CD4-positive, alpha-beta T cell (primary cell): ENCODE measurements around the gene ADAMTSL1. TPM values are rescaled to one million over a fixed set of nuclear protein-coding genes. Genes with fewer than 3 reads are reported as not detected.

Experiments
- ATAC-seq: fragments of 200-7000 bp; cut with Tn5 transposase; one replicate; pipeline ENCODE4 v1.10.0; 2022; ENCODE audit warnings: mild to moderate bottlenecking; ENCODE audit not compliant: poor library complexity
- CTCF ChIA-PET: fragments of 350-600 bp; sonication (Branson Sonifier 250); formaldehyde crosslinking; loops from one replicate; lab custom pipeline; 2021; ENCODE audit warnings: antibody characterized with exemption, inconsistent platforms; lab: Charles Lee
- POLR2A ChIA-PET: fragments of 350-600 bp; sonication (Branson Sonifier 250); formaldehyde crosslinking; loops from one replicate; lab custom pipeline; 2021; ENCODE audit warnings: antibody characterized with exemption, inconsistent platforms; lab: Charles Lee
- DNase-seq, 14 experiments: peaks; one replicate each; pipeline ENCODE4 v3.0.0-alpha.2; 2013 to 2020; ENCODE audit warnings: mixed read lengths in 2 of 14
- H3K27ac ChIP-seq, 2 donors: one replicate each; pipeline versions ENCODE4 v1.5.1 to v1.7.0; 2013; ENCODE audit warnings: low read length in 2 of 2, low read depth in 1 of 2, mild to moderate bottlenecking in 1 of 2
- H3K27me3 ChIP-seq, 2 experiments: 1 replicate in 1 of 2; 2 replicates in 1 of 2; pipeline versions ENCODE4 v1.6.1 to v1.7.0; 2013; ENCODE audit warnings: low read length in 2 of 2, control low read depth in 1 of 2, mild to moderate bottlenecking in 1 of 2, moderate library complexity in 1 of 2; ENCODE audit not compliant: insufficient read depth in 2 of 2, control insufficient read depth in 1 of 2
- H3K36me3 ChIP-seq: one replicate; pipeline ENCODE4 v1.6.1; 2013; ENCODE audit warnings: low read length, control low read depth; ENCODE audit not compliant: insufficient read depth
- H3K4me1 ChIP-seq: one replicate; pipeline ENCODE4 v1.6.1; 2013; ENCODE audit warnings: low read length, control low read depth; ENCODE audit not compliant: insufficient read depth
- H3K4me3 ChIP-seq: one replicate; pipeline ENCODE4 v1.5.1; 2013; ENCODE audit warnings: mild to moderate bottlenecking, low read length, moderate library complexity
- H3K9me3 ChIP-seq, 2 experiments: 1 replicate in 1 of 2; 2 replicates in 1 of 2; pipeline versions ENCODE4 v1.6.1 to v1.7.0; 2013; ENCODE audit warnings: low read length in 2 of 2, mild to moderate bottlenecking in 2 of 2, control low read depth in 1 of 2, moderate library complexity in 1 of 2; ENCODE audit not compliant: control insufficient read depth in 1 of 2, insufficient read depth in 1 of 2
- H3K27ac Mint-ChIP-seq: one replicate; pipeline ENCODE4 v1.8.0; 2020; ENCODE audit warnings: mixed read lengths
- H3K27me3 Mint-ChIP-seq: one replicate; pipeline ENCODE4 v1.8.0; 2021; ENCODE audit warnings: mixed read lengths
- H3K36me3 Mint-ChIP-seq: one replicate; pipeline ENCODE4 v1.8.0; 2021; ENCODE audit warnings: low read depth, mixed read lengths
- H3K4me1 Mint-ChIP-seq: one replicate; pipeline ENCODE4 v1.8.0; 2021; ENCODE audit warnings: low read depth, mixed read lengths
- H3K4me3 Mint-ChIP-seq: one replicate; pipeline ENCODE4 v1.8.0; 2020; ENCODE audit warnings: mild to moderate bottlenecking, mixed read lengths
- H3K9me3 Mint-ChIP-seq: one replicate; pipeline ENCODE4 v1.8.0; 2020; ENCODE audit warnings: mixed read lengths
- CTCF ChIP-seq: fragments of 200-600 bp; IDR thresholded peaks from one replicate; pipeline ENCODE4 v1.8.0; 2022; ENCODE audit warnings: antibody characterized with exemption, mild to moderate bottlenecking
- intact Hi-C, 2 experiments: fragments of 100-400 bp; cut with DNase I in 1 of 2; cut with micrococcal nuclease in 1 of 2; formaldehyde crosslinking; loops; one replicate each; pipeline versions ENCODE4 v1.15.1 to v1.9.0; 2023 to 2025; cut with DNase I, micrococcal nuclease
- total RNA-seq, 174 experiments: library from RNA in 2 of 174; stranded (reverse) in 2 of 174; gene quantifications; one replicate each; pipeline ENCODE4 v1.2.3 and lab custom pipeline; 2021 to 2026

The ADAMTSL1 gene
- total RNA-seq, 2 experiments from 2014 or later = not detected

DNA sequence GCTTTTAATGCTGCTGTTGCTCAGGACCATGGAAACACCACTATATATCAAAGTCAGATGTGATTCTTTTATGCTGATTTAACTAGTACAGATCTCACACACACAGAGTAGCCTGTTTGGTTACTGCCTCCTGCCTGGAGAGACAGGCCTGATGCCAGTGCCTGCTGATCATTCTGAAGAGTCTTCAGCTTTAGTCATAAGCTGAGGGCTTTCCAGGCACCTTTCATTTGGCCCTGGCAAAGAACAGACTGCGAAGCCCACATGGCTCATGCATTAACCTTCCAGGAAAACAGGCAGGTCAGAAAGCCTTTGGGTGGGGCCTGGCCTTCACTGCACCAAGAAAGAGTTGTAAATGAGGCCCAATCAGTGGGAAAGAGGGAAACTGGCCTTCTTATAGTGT, 414.3 kb downstream of the ADAMTSL1 start:
- no peak for TF ChIP-seq CTCF
- no peak for ATAC-seq
- no peaks in the 10 kb centered on the region for H3K27me3 ChIP-seq
- no peaks in the 10 kb centered on the region for H3K9me3 ChIP-seq
- Mint-ChIP-seq H3K4me3 (no peak overlapping the region), H3K36me3 (no peaks in the 10 kb centered on the region), H3K9me3 (peaks cover 2% of the 10 kb centered on the region), H3K27me3 (peaks cover 5% of the 10 kb centered on the region), H3K4me1 (no peaks in the 10 kb centered on the region), H3K27ac (no peak overlapping the region)
- intact Hi-C loops = no loop called here
- ChIA-PET POLR2A (no interaction called here), CTCF (no interaction called here)
- H3K4me1 ChIP-seq = no peaks in the 10 kb centered on the region
- no peak overlapping the region for H3K27ac ChIP-seq
- H3K36me3 ChIP-seq = no peaks in the 10 kb centered on the region
- DNase-seq = no peak
- H3K4me3 ChIP-seq = no peak overlapping the region

GRCh38 chr9:18889550-18889949, 415.6 kb downstream of the ADAMTSL1 start:
- Histone ChIP-seq H3K27ac (no peak overlapping the region), H3K27me3 (no peaks in the 10 kb centered on the region), H3K9me3 (no peaks in the 10 kb centered on the region), H3K36me3 (no peaks in the 10 kb centered on the region), H3K4me3 (no peak overlapping the region), H3K4me1 (no peaks in the 10 kb centered on the region)
- peaks cover 5% of the 10 kb centered on the region for H3K27me3 Mint-ChIP-seq
- no peak for TF ChIP-seq CTCF
- H3K4me1 Mint-ChIP-seq = no peaks in the 10 kb centered on the region
- intact Hi-C loops = no loop called here
- H3K27ac Mint-ChIP-seq = no peak overlapping the region
- POLR2A ChIA-PET = no interaction called here
- ATAC-seq (no peak), DNase-seq (no peak)
- H3K4me3 Mint-ChIP-seq = no peak overlapping the region
- CTCF ChIA-PET = no interaction called here
- peaks cover 3% of the 10 kb centered on the region for H3K9me3 Mint-ChIP-seq
- no peaks in the 10 kb centered on the region for H3K36me3 Mint-ChIP-seq

DNA sequence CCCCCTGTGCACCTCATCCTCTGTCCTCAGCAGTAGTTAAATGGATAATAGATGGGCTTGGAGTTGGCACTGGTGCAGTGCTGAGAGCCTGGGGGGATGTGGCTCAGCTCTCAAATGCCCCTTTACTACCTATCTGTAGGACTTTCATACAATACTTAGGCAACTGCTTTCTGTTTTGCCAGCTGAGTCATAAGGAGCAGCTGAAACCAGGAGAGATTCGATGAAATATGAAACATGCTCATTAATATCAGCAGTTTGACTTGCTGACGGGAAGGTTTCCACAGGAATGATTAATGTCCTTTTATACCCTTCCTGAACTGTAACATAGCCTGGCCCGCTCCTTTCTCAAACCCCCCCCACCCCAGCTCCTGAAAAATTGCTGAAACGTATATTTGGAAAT, 416.4 kb downstream of the ADAMTSL1 start:
- CTCF ChIA-PET = no interaction called here

More for the DNA sequence above, 416.4 kb downstream of the ADAMTSL1 start:
- no peak for ATAC-seq
- DNase-seq = no peak
- POLR2A ChIA-PET = no interaction called here
- H3K36me3 ChIP-seq = no peaks in the 10 kb centered on the region
- H3K27me3 Mint-ChIP-seq = peaks cover 5% of the 10 kb centered on the region
- no peaks in the 10 kb centered on the region for H3K4me1 ChIP-seq
- H3K36me3 Mint-ChIP-seq = no peaks in the 10 kb centered on the region
- no peak overlapping the region for H3K4me3 ChIP-seq
- peaks cover 0 to 4% of the 10 kb centered on the region in 2 experiments for H3K9me3 ChIP-seq
- H3K9me3 Mint-ChIP-seq = peaks cover 7% of the 10 kb centered on the region
- H3K27ac Mint-ChIP-seq = no peak overlapping the region
- H3K27me3 ChIP-seq = no peaks in the 10 kb centered on the region
- intact Hi-C loops = loop anchor here in 1 of 2 experiments (10.0 kb wide), 1 partner anchor 64 kb away; no protein-coding TSS in a partner anchor
- H3K4me3 Mint-ChIP-seq = no peak overlapping the region
- TF ChIP-seq CTCF = no peak
- H3K27ac ChIP-seq = no peak overlapping the region
- H3K4me1 Mint-ChIP-seq = no peaks in the 10 kb centered on the region
